Measurements from ENCODE around the gene EID2B. TPM values are rescaled to one million over a fixed set of nuclear protein-coding genes. Genes with fewer than 3 reads are reported as not detected.

The EID2B gene
- total and polyA plus RNA-seq, 2 of the 8 experiments (the other 6 are each of a cell fraction or from before 2014, with no cell fraction given) = 2.1 to 2.4 TPM

DNA sequence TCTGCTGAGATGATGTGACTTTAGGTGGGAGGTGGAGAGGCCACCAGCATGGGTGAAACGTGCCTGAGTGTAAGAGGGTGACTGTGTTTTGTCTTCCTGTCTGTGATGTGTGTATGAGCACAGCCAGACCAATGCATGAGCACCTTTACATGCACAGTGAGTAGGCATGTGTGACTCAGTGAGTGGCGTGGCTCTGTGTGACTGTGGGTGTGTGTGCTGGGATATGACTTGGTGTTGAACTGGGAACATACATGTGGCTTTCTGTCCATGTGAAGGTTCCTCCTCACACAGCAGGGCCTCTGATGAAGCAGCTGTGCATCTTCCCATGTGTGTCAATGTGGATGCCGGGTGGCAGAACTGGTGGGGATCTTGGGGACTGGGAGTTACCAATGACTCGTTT lies 49.8 kb upstream of the EID2B start:
- no peak overlapping the region for H3K4ac ChIP-seq (replicated peaks; ENCODE audit: insufficient read length, low read depth, low read length)
- DNase-seq (ENCODE audit: low read depth in 1 of 2, low spot score in 2 of 2) = no peak
- CTCF ChIA-PET (ENCODE audit: partially characterized antibody) = no interaction called here
- H2BK120ac ChIP-seq (replicated peaks; ENCODE audit: low read depth, low read length) = no peak overlapping the region
- no peak overlapping the region for H4K8ac ChIP-seq (ENCODE audit: extremely low read depth, insufficient read depth, low read length)
- H2BK5ac ChIP-seq (ENCODE audit: low read depth, low read length) = no peak overlapping the region
- no peaks in the 10 kb centered on the region for H3K79me2 ChIP-seq (ENCODE audit: control insufficient read depth in 1 of 2, insufficient read depth in 2 of 2, low read length in 2 of 2)
- FAIRE-seq = no peak
- H3K4me3 ChIP-seq (ENCODE audit: extremely low read depth in 1 of 4, insufficient read depth in 2 of 4, low read depth in 3 of 4, low read length in 4 of 4) = no peak overlapping the region
- H3K9me3 ChIP-seq (ENCODE audit: insufficient read depth in 2 of 2, low read depth in 1 of 2, low read length in 1 of 2) = no peaks in the 10 kb centered on the region
- no peak overlapping the region for H3K18ac ChIP-seq (ENCODE audit: extremely low read depth, low read length)
- no peak overlapping the region for H3K23ac ChIP-seq (ENCODE audit: insufficient read length)
- no peak overlapping the region for H2AK5ac ChIP-seq (ENCODE audit: low read depth, low read length)
- no peak for TF ChIP-seq SRF (IDR thresholded peaks at IDR 0.05; ENCODE audit: low read depth, low read length)
- TF ChIP-seq, protein P1, sequence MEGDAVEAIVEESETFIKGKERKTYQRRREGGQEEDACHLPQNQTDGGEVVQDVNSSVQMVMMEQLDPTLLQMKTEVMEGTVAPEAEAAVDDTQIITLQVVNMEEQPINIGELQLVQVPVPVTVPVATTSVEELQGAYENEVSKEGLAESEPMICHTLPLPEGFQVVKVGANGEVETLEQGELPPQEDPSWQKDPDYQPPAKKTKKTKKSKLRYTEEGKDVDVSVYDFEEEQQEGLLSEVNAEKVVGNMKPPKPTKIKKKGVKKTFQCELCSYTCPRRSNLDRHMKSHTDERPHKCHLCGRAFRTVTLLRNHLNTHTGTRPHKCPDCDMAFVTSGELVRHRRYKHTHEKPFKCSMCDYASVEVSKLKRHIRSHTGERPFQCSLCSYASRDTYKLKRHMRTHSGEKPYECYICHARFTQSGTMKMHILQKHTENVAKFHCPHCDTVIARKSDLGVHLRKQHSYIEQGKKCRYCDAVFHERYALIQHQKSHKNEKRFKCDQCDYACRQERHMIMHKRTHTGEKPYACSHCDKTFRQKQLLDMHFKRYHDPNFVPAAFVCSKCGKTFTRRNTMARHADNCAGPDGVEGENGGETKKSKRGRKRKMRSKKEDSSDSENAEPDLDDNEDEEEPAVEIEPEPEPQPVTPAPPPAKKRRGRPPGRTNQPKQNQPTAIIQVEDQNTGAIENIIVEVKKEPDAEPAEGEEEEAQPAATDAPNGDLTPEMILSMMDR (IDR thresholded peaks at IDR 0.05; ENCODE audit: control extremely low read depth in 1 of 3, insufficient read depth in 1 of 3, low read depth in 1 of 3, low read length in 3 of 3) = no peak
- no peaks in the 10 kb centered on the region for H3K36me3 ChIP-seq (ENCODE audit: control insufficient read depth in 2 of 4, insufficient read depth in 4 of 4, low read length in 3 of 4)
- H4K5ac ChIP-seq (ENCODE audit: insufficient read length, low read depth, low read length) = no peak overlapping the region
- no peaks in the 10 kb centered on the region for H4K20me1 ChIP-seq (replicated peaks in 1 of 2; ENCODE audit: control insufficient read depth in 1 of 2, insufficient read depth in 2 of 2, low read length in 2 of 2)
- POLR2A ChIA-PET (ENCODE audit: partially characterized antibody) = no interaction called here
- no peak overlapping the region for H3K14ac ChIP-seq (ENCODE audit: insufficient read length)
- no peak overlapping the region for H3K4me2 ChIP-seq (ENCODE audit: insufficient read depth in 1 of 2, low read depth in 2 of 2, low read length in 2 of 2)
- no peaks in the 10 kb centered on the region for H3K23me2 ChIP-seq (ENCODE audit: low read depth, low read length)
- H3K79me1 ChIP-seq (ENCODE audit: low read depth, low read length) = no peaks in the 10 kb centered on the region
- no peak overlapping the region for H3K56ac ChIP-seq (replicated peaks; ENCODE audit: insufficient read length, low read depth, low read length)
- 0 out of 2 replicates have a peak overlapping the region, but pooled peaks have one; percentile 2 for H2BK12ac ChIP-seq (ENCODE audit: low read depth, low read length)
- H2AFZ ChIP-seq (ENCODE audit: low read length) = no peak overlapping the region
- no peak overlapping the region for H4K91ac ChIP-seq (replicated peaks; ENCODE audit: insufficient read length, low read length)
- H3K27ac ChIP-seq (ENCODE audit: low read depth, low read length) = no peak overlapping the region
- no peaks in the 10 kb centered on the region for H3K27me3 ChIP-seq (replicated peaks in 1 of 4; ENCODE audit: control insufficient read depth in 3 of 4, extremely low read depth in 1 of 4, insufficient read depth in 3 of 4, low read length in 3 of 4)
- no peaks in the 10 kb centered on the region for H3K4me1 ChIP-seq (replicated peaks in 1 of 4; ENCODE audit: control insufficient read depth in 3 of 4, insufficient read depth in 4 of 4, low read length in 3 of 4)
- no peak overlapping the region for H2BK20ac ChIP-seq (ENCODE audit: low read length)
- WGBS, 2 experiments (ENCODE audit: extremely low coverage in 1 of 2, insufficient coverage in 1 of 2, insufficient read length in 1 of 2, insufficient replicate concordance in 2 of 2, low coverage in 1 of 2, low lambda C conversion rate in 2 of 2, missing lambda C conversion rate in 1 of 2) = 67% methylated on average over 4 of the region's 4 CpGs; no CpG with 5 or more reads in 1 of the 2 experiments
- no peak overlapping the region for H3K9ac ChIP-seq (replicated peaks in 1 of 4; ENCODE audit: extremely low read depth in 1 of 4, low read depth in 3 of 4, low read length in 3 of 4)
- H2BK15ac ChIP-seq (ENCODE audit: low read length) = no peak overlapping the region
